Effector memory CD8-positive, alpha-beta T cell (primary cell): ENCODE measurements around the gene CAMK1D.

ENCODE experiments used
- ATAC-seq: fragments of 150-1000 bp; cut with Tn5 transposase; replicated peaks from 2 replicates; pipeline ENCODE4 v1.10.0; 2021; ENCODE audit warnings: mild to moderate bottlenecking, moderate library complexity
- DNase-seq, 3 experiments: peaks; one replicate each; pipeline ENCODE4 v3.0.0; 2021
- H3K27ac Mint-ChIP-seq, 2 donors: one replicate each; pipeline ENCODE4 v1.8.0; 2022; ENCODE audit warnings: mild to moderate bottlenecking in 2 of 2, mixed read lengths in 2 of 2, moderate library complexity in 2 of 2
- H3K27me3 Mint-ChIP-seq, 2 donors: one replicate each; pipeline ENCODE4 v1.8.0; 2022; ENCODE audit warnings: mixed read lengths in 2 of 2
- H3K36me3 Mint-ChIP-seq: one replicate; pipeline ENCODE4 v1.8.0; 2022; ENCODE audit warnings: mild to moderate bottlenecking, moderate library complexity, mixed read lengths; ENCODE audit not compliant: insufficient read depth
- H3K4me1 Mint-ChIP-seq, 2 donors: one replicate each; pipeline ENCODE4 v1.8.0; 2022; ENCODE audit warnings: low read depth in 2 of 2, mixed read lengths in 2 of 2
- H3K4me3 Mint-ChIP-seq, 2 donors: one replicate each; pipeline ENCODE4 v1.8.0; 2022; ENCODE audit warnings: mild to moderate bottlenecking in 2 of 2, mixed read lengths in 2 of 2, moderate library complexity in 2 of 2
- H3K9me3 Mint-ChIP-seq, 2 donors: one replicate each; pipeline ENCODE4 v1.8.0; 2022; ENCODE audit warnings: mixed read lengths in 2 of 2

CAMK1D gene

DNA sequence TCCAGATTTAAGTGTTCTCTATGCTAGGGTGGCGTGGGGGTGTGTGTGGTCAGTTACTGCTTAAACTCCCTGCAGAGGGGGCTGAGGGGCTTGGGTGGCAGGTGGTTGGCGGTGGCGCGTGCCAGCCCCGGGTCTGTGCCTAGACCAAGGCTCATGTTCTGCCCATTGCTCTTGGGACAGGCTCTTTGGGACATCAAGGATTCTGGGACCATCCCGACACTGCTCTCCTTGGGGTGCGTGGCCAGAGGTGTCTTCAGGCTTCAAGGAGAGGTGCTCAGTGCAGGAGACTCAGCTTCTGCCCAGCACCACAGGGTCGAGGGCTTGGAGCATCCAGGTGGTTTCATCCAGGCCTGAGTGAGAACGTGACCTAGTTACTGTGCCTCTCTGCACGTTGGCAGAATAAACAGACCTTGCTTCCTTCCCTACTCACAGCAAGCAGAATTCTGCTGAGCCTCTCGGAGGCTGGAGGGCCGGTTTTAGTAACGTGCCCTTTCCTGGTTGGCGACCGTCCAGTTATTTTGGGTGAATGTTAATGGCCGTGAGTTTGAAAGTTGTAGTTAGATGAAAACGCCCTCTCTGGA lies 39.9 kb downstream of the CAMK1D start:
- Mint-ChIP-seq H3K27me3 (no peaks in the 10 kb centered on the region), H3K27ac (peak overlapping the region; percentile 16 to 41), H3K4me3 (no peak overlapping the region), H3K9me3 (no peaks in the 10 kb centered on the region), H3K36me3 (peaks cover 3% of the 10 kb centered on the region), H3K4me1 (peaks cover 17 to 24% of the 10 kb centered on the region in 2 donors)
- ATAC-seq (no peak), DNase-seq (no peak)

DNA sequence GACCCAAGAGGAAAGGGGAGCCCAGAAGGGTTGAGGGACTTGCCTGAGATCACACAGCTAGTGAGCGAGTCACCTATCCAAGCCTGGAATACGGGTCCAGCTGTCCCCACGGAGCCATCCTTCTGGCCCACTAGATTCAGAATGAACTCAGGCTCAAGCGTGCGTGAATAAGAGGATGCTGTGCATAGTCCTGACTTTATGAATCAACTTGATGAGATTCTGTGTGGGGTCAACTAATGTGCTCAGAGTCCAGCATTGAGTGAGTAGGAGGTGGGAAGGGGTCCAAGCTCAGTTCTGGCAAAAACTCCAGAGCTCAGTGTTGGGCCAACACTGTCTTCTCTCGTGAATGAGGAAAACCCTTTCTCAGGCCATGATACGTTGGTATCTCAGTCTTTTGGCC lies 41.4 kb downstream of the CAMK1D start:
- ATAC-seq (no peak), DNase-seq (no peak)
- H3K4me3 Mint-ChIP-seq: no peak overlapping the region
- peaks cover 6% of the 10 kb centered on the region for H3K36me3 Mint-ChIP-seq
- H3K27me3 Mint-ChIP-seq: no peaks in the 10 kb centered on the region
- peaks cover 18 to 22% of the 10 kb centered on the region in 2 donors for H3K4me1 Mint-ChIP-seq
- H3K27ac Mint-ChIP-seq: peak overlapping the region in 1 of 2 donors; percentile 19
- no peaks in the 10 kb centered on the region for H3K9me3 Mint-ChIP-seq

DNA sequence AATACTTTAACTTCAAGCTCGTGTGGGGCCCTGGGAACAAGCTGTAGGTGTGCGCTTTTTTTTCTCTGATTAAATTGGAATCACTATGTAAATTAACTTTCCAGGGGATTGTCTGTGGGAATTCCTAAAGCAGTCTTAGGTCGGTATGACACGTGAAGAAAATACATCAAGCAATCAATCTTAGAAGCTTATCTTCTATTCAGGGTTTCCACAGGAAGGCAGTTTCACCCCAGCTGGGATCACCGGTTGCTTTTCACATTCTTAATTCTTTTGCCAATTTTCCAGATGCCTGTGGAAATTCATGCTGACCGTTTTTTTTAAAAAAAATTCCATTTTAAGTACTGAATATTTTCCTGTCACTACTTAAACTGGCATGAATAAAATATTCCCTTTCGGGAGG lies 41.9 kb downstream of the CAMK1D start:
- DNase-seq (no peak), ATAC-seq (no peak)
- peaks cover 18 to 23% of the 10 kb centered on the region in 2 donors for H3K4me1 Mint-ChIP-seq
- H3K9me3 Mint-ChIP-seq: no peaks in the 10 kb centered on the region
- no peaks in the 10 kb centered on the region for H3K27me3 Mint-ChIP-seq
- H3K27ac Mint-ChIP-seq: peak overlapping the region in 1 of 2 donors; percentile 19
- H3K4me3 Mint-ChIP-seq: no peak overlapping the region
- peaks cover 6% of the 10 kb centered on the region for H3K36me3 Mint-ChIP-seq

DNA sequence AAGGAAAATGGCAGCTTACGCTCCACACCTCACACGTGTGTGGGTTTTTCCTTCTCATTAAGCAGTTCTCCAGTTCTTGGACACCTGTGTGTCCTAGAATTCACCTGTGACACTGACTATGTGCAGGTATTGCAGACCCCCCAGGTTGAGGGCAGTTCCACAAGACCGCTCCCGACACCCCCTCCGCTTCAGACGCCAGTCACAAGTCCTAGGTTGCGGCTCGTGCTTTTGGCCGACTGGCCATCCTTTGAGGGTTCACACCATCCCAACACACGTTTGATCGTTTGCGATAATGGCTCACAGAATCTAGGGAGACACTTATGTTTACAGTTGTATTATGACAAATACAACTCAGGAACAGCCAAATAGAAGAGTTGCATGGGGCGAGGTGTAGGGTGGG lies 44.5 kb downstream of the CAMK1D start:
- ATAC-seq: no peak
- Mint-ChIP-seq H3K36me3 (peaks cover 6% of the 10 kb centered on the region), H3K9me3 (no peaks in the 10 kb centered on the region), H3K4me3 (no peak overlapping the region), H3K27ac (no peak overlapping the region), H3K4me1 (peaks cover 27 to 36% of the 10 kb centered on the region in 2 donors), H3K27me3 (no peaks in the 10 kb centered on the region)
- DNase-seq: no peak

DNA sequence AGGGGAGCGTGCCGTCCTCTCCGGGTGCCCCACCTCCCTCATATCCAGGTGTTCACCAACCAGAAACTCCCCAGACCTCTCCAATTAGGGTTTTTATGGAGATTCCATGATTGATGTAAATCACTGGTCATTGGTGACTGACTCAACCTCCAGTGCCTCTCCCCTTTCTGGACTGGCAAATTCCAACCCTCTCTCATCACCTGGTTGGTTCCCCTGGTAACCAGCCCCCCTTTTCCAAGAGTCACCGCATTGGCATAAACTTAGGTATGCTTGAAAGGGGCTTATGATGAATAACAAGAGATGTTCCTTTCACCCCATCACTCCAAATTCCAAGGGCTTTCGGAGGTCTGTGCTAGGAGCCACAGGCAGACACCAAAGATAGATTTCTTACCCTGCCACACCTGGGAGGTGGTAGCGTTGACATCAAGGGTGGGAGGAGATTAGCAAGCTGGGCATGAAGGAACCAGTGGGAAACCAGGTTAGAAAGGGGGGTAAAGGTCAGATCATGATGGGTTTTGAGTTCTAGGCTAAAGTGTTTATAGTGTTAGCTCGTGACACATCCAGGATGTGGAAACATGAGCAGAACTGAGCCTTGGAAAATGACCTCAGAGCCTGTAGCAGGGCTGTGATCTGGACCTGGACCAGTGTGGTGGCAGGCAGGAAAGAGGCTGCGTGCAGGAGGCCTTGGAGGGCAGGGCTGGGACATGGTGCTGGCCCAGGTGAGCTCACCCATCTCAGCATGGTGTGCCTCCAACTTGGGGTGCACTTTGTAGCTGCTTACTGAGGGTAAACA lies 45.1 kb downstream of the CAMK1D start:
- H3K9me3 Mint-ChIP-seq: no peaks in the 10 kb centered on the region
- peak overlapping the region in 1 of 2 donors; percentile 25 for H3K27ac Mint-ChIP-seq
- H3K4me1 Mint-ChIP-seq: peaks cover 24 to 35% of the 10 kb centered on the region in 2 donors
- H3K36me3 Mint-ChIP-seq: peaks cover 6% of the 10 kb centered on the region
- DNase-seq: no peak
- H3K4me3 Mint-ChIP-seq: no peak overlapping the region
- H3K27me3 Mint-ChIP-seq: no peaks in the 10 kb centered on the region
- ATAC-seq: no peak

DNA sequence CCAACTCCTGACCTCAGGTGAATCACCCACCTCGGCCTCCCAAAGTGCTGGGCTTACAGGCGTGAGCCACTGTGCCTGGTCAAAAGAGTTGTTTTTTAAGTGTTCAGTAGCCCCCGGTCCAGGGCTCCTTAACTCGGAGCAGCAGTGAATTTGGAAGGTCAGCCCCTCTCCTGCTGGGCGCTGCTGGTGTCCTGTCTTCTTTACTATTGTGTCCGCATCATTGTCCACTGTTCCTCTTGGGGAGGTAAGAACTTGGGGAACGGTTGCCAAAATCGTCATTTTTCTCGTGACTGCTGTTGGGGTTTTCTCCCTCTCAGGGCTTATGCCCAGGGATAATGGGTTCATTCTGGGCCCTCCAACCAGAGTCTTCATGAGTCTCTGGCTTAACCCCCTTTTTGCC lies 46.7 kb downstream of the CAMK1D start:
- H3K4me3 Mint-ChIP-seq: no peak overlapping the region
- peaks cover 19 to 27% of the 10 kb centered on the region in 2 donors for H3K4me1 Mint-ChIP-seq
- DNase-seq (no peak), ATAC-seq (no peak)
- peaks cover 3% of the 10 kb centered on the region for H3K36me3 Mint-ChIP-seq
- no peaks in the 10 kb centered on the region for H3K9me3 Mint-ChIP-seq
- peak overlapping the region in 1 of 2 donors; percentile 77 for H3K27ac Mint-ChIP-seq
- no peaks in the 10 kb centered on the region for H3K27me3 Mint-ChIP-seq

DNA sequence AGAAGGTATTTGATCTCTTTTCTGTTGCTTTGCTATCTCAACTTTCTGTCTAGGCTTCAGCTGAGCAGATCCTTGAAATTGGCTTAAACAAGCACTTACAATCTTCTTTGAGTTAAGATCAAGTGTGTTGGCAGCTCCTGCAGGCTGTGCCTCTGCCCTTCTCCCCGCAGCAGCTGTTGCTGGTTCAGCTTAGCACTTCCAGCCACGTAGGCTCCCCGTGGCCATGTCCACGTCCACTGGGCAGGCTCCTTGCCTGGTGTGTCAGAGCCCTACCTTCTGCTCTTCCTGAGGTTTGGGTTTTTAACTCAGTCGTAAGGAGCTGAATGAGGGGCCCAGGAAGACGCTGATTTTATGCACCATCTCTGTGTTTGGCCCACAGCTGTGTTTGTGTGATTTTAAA lies 47.2 kb downstream of the CAMK1D start:
- H3K27ac Mint-ChIP-seq: peak overlapping the region in 1 of 2 donors; percentile 77

DNA sequence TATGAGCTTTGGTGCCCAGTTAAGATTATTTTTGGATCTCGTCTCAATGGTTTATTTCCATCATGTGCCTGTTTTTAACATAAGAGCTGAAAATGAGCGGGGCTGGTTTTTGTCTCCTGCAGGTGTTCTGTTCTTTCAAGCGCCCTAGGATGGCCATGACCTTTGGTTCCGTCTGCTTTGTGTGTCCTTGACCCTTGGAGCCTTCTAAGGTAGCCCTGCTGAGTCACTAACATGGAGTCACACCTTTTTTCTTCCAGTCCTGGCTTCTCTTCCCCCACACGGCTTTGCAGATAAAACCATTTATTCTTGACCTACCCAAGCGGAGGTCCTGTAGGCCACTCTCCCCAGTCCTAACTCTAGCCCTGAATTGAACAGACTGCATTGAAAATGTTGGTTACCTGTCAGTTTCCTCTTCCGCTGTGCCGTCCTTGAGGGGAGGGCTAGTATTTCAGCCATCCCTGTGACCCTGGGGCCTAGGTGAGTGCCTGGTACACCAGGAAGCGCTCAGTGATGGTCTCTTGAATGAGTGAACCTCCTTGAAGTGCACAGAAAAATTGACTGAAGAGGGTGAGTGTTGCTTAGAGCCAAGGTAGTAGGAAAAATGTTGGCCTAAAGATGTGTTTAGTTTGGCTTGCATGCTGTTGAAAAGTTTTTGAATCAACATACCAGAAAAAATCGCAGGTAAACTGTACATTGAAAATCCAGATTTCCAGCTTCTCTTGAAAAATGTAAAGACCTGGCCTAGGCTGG lies 48.0 kb downstream of the CAMK1D start:
- no peak overlapping the region for H3K4me3 Mint-ChIP-seq
- peak overlapping the region; percentile 38 to 77 for H3K27ac Mint-ChIP-seq
- ATAC-seq: no peak

More for the DNA sequence above, 47.2 kb downstream of the CAMK1D start:
- DNase-seq: no peak
- H3K36me3 Mint-ChIP-seq: peaks cover 6% of the 10 kb centered on the region
- no peaks in the 10 kb centered on the region for H3K27me3 Mint-ChIP-seq
- ATAC-seq: no peak
- H3K4me3 Mint-ChIP-seq: no peak overlapping the region
- H3K4me1 Mint-ChIP-seq: peaks cover 19 to 29% of the 10 kb centered on the region in 2 donors
- H3K9me3 Mint-ChIP-seq: no peaks in the 10 kb centered on the region

DNA sequence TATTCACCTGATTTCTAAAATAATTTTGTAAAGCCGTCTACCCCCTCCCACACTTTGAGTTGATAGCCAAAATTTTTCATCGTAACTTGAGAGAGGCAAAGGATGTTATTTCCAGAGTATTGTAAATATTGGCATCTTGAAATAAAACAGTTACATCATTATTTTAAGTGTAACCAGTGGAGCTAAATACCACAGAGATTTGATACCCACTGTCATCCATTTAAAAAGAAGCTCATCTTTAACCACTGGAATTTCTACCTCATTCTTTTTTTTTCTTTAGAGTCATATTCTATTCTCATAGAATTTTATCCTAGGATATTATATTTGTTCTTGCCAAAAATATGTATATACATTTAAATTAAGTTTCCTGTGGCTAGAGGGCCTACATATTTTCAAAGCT lies 48.6 kb downstream of the CAMK1D start:
- ATAC-seq (no peak), DNase-seq (no peak)
- Mint-ChIP-seq H3K4me3 (no peak overlapping the region), H3K36me3 (peaks cover 6% of the 10 kb centered on the region), H3K27me3 (no peaks in the 10 kb centered on the region), H3K27ac (no peak overlapping the region), H3K9me3 (no peaks in the 10 kb centered on the region), H3K4me1 (peaks cover 21 to 30% of the 10 kb centered on the region in 2 donors)

More for the DNA sequence above, 48.0 kb downstream of the CAMK1D start:
- peaks cover 6% of the 10 kb centered on the region for H3K36me3 Mint-ChIP-seq
- DNase-seq: no peak
- peaks cover 22 to 27% of the 10 kb centered on the region in 2 donors for H3K4me1 Mint-ChIP-seq
- H3K27me3 Mint-ChIP-seq: no peaks in the 10 kb centered on the region
- H3K9me3 Mint-ChIP-seq: no peaks in the 10 kb centered on the region

DNA sequence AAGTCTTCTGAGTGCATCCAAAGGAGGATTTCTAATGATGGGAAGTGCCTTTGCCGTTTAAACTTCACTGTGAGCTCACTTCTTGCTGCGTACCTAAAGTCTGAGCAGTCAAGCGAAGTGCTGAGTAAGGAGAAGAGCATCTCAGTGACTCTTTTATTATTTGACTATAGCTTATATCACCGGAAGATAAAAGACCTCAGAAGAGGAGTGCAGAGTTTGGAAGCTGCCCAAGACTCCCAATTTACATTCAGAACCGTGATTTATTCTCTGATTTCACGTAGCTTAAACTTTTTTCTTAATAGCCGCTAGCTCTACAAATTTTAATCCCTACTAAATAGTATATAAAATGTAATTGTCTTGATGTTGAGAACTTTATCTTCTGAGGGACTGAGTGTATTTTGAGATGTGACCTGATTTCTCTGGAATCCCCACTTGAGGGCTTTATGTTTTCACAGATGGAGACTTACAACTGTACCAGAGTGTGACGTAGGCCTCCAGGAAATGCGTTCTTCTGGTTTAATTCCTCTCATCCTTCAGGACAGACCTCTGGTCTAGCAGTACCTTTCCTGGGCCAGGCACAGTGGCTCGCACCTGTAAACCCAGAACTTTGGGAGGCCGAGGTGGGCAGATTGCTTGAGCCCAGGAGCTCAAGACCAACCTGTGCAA lies 51.1 kb downstream of the CAMK1D start:
- Mint-ChIP-seq H3K4me1 (peaks cover 16 to 25% of the 10 kb centered on the region in 2 donors), H3K36me3 (peaks cover 3% of the 10 kb centered on the region), H3K4me3 (no peak overlapping the region), H3K27ac (no peak overlapping the region), H3K27me3 (no peaks in the 10 kb centered on the region), H3K9me3 (no peaks in the 10 kb centered on the region)
- DNase-seq: no peak
- no peak for ATAC-seq

DNA sequence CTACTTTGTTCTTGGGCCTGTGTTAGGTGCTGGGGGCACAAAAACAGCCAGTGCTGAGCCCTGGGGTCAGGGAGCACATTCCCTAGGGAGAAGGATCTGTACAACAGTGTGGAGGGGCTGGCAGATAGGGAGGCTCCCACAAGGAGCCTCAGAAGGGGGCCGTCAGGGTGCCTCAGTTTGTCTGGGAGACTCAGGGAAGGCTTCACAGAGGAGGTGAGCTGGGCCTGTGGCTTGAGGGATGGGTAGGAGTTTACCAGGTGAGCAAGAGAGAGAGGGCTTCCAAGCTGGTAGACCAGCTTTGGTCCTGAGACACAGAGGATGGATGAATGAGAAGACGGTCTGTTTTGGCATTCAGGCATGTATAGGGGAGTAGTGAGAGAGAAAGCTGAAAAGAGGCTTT lies 52.1 kb downstream of the CAMK1D start:
- no peaks in the 10 kb centered on the region for H3K27me3 Mint-ChIP-seq
- no peak overlapping the region for H3K4me3 Mint-ChIP-seq
- DNase-seq: no peak
- peak overlapping the region in 1 of 2 donors; percentile 57 for H3K27ac Mint-ChIP-seq
- no peaks in the 10 kb centered on the region for H3K9me3 Mint-ChIP-seq
- H3K36me3 Mint-ChIP-seq: peaks cover 3% of the 10 kb centered on the region
- no peak for ATAC-seq
- H3K4me1 Mint-ChIP-seq: peaks cover 16 to 21% of the 10 kb centered on the region in 2 donors

DNA sequence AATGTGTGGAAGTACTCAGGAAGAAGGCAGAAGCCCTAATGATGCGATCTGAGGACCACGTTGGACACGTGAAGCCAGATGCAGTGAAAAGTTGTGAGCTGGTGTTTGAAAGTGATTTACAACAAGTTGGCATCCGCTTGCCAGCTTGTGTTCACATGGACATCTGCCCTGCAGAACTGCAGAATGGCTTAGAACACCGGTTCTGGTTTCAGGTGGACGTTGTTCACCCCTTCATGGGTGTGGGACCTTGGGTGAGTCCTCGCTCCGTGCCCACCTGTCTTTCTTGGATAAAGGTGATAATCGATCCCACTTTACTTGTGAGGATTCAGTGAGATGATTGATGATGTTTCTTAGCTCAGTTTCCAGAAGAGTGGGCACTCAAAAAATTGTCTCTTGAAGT lies 53.8 kb downstream of the CAMK1D start:
- Mint-ChIP-seq H3K4me1 (peaks cover 13 to 14% of the 10 kb centered on the region in 2 donors), H3K4me3 (no peak overlapping the region), H3K27me3 (no peaks in the 10 kb centered on the region), H3K27ac (no peak overlapping the region), H3K9me3 (no peaks in the 10 kb centered on the region), H3K36me3 (peaks cover 6% of the 10 kb centered on the region)
- ATAC-seq: no peak
- no peak for DNase-seq
